Fibroblast of mammary gland (primary cell): Measurements from ENCODE around the gene RICTOR.
A peak's percentile ranks its signal among the peaks of the same experiment; 100 is the strongest.

Experiments
- DNase-seq: peaks from one replicate; pipeline ENCODE4 v3.0.0-alpha.2; 2010; ENCODE audit warnings: low read depth
- H3K4me3 ChIP-seq: 2 replicates; pipeline ENCODE4 v1.5.1; 2011; ENCODE audit warnings: low read depth, mild to moderate bottlenecking, low read length, moderate library complexity; ENCODE audit not compliant: control insufficient read depth
- TF ChIP-seq, protein P1 (sequence below): conservative IDR thresholded peaks from 2 replicates; pipeline ENCODE4 v1.5.1; 2011; ENCODE audit warnings: low read depth, low read length, inconsistent platforms; ENCODE audit not compliant: control insufficient read depth, insufficient read depth

RICTOR gene

GRCh38 chr5:38953426-38954012 lies 120.7 kb downstream of the RICTOR start:
- TF ChIP-seq, protein P1, sequence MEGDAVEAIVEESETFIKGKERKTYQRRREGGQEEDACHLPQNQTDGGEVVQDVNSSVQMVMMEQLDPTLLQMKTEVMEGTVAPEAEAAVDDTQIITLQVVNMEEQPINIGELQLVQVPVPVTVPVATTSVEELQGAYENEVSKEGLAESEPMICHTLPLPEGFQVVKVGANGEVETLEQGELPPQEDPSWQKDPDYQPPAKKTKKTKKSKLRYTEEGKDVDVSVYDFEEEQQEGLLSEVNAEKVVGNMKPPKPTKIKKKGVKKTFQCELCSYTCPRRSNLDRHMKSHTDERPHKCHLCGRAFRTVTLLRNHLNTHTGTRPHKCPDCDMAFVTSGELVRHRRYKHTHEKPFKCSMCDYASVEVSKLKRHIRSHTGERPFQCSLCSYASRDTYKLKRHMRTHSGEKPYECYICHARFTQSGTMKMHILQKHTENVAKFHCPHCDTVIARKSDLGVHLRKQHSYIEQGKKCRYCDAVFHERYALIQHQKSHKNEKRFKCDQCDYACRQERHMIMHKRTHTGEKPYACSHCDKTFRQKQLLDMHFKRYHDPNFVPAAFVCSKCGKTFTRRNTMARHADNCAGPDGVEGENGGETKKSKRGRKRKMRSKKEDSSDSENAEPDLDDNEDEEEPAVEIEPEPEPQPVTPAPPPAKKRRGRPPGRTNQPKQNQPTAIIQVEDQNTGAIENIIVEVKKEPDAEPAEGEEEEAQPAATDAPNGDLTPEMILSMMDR, result no peak
- DNase-seq, result no peak
- no peak overlapping the region for H3K4me3 ChIP-seq

DNA sequence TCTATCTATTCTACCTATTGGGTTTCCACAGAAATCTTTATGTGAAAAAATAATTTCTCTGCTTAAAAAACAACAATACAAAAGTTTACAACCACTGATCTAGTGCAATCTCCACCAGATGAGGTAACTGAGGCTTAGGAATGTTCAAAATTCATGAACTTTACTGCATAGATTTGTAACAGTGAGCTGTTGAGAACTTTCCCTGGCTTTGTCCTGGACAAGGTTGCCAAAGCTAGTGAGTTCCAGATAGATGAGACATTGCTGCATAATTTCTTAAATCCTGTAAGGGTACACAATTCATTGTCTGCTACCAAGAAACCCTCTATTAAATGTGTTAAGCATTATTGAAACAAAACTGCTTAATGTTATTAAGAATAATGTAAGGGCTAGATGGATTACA lies 125.7 kb downstream of the RICTOR start:
- TF ChIP-seq, protein P1, result no peak
- H3K4me3 ChIP-seq, result no peak overlapping the region
- DNase-seq, result peak; percentile 57

DNA sequence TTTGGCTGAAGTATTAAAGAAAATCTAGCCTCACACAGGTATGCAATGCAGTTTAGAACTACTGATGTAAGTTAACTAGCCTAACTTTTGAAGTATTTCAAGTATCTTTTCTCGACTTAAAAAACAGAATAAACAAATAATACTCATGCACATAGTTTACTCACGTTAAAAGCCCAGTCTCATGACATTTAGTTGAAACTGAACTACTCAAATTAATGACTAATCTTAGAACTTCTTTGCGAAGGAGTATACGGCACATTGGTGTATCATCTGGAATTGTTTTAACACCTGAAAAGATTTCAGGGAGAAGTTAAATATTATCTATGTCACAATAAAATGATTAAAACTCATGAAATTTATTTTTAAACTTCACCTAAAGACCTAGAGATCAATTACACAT lies 129.9 kb downstream of the RICTOR start:
- no peak overlapping the region for H3K4me3 ChIP-seq
- DNase-seq, result no peak
- TF ChIP-seq, protein P1, result no peak

- no peak for DNase-seq
- H3K4me3 ChIP-seq, result no peak overlapping the region
- TF ChIP-seq, protein P1, result no peak
These were observed 132.3 kb downstream of the RICTOR start for GRCh38 chr5:38941912-38942311.

DNA sequence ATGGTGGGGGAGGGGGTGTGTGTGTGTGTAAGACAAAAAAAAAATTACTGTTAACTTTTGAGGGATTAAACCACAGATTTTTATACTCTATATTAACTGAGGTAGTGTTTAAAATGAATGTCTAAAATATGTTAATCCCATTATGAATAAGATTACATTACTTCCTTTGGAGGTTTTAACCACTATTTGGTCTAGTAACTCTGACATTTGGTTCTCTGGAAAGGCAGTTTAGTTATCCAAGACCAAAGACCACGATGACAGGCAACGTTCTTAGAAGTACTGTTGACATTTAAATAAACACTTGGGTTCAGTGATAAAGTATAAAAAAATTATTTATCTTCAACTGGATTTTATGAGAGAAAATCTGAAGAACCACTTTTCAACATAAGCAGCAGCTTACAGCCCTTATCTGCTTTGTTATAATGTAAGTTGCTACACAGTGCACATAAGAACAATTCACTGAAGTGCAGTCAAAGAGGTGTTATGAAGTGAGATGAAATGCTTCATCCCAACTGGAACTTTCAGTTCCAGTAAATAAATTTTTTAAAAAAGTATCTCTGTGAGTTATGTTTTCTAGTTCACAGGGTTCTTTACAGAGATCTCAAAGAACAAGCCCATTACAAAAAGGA lies 133.9 kb downstream of the RICTOR start:
- H3K4me3 ChIP-seq, result no peak overlapping the region
- DNase-seq, result no peak
- TF ChIP-seq, protein P1, result no peak

- TF ChIP-seq, protein P1, result no peak
- no peak overlapping the region for H3K4me3 ChIP-seq
- no peak for DNase-seq
These were observed 135.2 kb downstream of the RICTOR start for GRCh38 chr5:38938973-38939372.

GRCh38 chr5:38938424-38938823 lies 135.8 kb downstream of the RICTOR start:
- no peak overlapping the region for H3K4me3 ChIP-seq
- DNase-seq, result no peak
- TF ChIP-seq, protein P1, result no peak
